ENCODE results near the gene ANAPC13.

Gene ANAPC13, protein sequence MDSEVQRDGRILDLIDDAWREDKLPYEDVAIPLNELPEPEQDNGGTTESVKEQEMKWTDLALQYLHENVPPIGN

DNA sequence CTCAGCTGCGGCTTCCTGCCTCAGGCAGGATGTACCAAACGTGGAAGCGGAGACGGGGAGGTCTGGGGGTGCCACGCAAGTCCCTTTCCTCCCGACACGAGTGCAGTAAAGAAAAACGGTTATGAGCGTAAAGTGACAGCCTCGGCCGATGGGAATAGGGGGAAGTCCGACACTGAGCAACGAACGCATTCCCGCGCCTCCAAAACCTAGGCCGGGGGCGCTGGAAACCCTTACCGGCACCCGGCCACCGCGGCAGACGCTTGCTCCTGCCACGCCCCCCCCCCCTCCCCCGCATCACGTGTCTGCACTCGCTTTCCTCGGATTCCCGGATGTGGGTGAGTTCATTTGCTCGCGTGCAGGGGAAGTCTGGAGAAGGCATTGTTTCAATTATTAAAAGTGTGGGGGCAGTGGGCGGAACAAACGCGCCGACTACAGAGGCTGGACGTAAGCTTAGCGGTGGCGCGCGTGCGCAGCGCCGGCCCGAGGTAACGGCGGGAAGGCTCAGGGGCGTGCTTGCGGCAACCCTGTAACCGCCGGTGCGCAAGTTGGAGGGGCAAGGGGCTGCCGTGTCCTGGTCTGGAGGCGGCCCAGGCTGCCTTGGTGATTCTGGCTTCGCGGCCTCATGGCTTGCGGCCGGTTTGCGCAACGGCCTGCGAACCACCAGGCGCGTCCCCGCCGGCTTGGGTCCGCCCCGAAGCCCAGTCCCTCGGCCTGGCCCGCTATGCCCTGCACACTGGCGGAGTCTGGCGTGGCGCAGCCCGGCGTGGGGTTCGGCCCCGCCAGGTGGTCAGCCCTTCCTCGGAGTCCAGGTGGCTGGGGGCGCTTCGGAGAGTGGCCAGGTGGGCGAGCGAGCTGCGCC, at the start of gene ANAPC13, which contains the start of gene CEP63:
Gene ANAPC13 (minus strand): TSS at position 268 of the 859 bp plus-strand sequence. CDS start 3,081 bp downstream, outside the sequence.
Gene CEP63 (plus strand): TSS at position 340 of the 859 bp plus-strand sequence. CDS start 9,264 bp downstream, outside the sequence.
- peak; percentile 99 for DNase-seq (ENCODE audit: low read depth)

DNA sequence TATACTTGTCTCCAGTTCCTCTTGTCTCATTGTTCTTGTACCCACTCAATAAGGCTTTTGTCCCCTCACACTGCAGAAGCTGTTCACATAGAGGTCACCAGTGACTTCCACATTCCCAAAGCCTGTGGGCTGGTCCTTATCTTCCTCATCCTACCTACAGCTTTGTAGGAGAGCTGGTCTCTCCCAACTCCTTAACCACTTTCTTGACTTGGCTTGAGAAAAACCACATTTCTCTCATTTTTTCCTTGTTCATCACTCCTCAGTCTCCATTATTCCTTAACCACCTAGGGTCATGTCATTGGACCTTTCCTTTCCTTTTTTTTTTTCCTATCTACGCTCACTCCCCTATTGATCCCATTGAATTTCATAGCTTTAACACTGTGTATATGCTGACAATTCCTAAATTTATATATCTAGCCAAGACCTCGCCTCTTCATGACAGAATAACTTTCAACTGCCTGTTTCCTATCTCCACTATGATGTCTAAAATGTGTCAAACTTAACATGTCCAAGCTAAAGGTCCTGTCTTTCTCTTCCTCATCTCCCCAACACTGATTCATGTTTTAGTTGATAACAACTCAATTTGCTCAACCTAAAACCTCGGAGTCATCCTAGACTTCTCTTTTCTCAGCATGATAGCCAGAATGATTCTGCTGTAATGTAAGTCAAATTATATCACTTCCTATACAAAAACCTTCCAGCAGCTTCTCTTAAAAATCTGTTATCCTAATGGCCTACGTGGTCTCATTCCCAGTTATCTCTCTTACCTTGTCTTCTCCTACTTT, 49.6 kb upstream of the ANAPC13 start:
- no peak for DNase-seq (ENCODE audit: low read depth)

DNA sequence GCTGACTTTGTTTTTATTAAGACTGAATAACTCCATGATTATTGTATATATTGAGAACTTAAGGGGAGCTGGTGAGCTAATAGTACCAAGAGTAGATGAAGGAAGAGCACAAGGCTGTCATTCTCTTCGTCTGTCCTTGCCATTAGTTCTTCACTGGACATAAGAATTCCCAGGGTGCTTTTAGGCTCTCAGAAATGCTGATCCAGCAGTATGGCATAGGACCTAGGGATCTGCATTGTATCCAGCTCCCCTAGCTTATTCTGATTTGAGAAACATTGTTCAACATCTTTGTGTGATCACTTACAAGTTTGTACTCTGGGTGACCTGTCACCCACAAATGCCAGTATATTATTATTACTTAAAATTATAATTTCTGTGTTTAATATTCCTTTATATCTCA, 47.7 kb upstream of the ANAPC13 start:
- no peak for DNase-seq (ENCODE audit: low read depth)

DNA sequence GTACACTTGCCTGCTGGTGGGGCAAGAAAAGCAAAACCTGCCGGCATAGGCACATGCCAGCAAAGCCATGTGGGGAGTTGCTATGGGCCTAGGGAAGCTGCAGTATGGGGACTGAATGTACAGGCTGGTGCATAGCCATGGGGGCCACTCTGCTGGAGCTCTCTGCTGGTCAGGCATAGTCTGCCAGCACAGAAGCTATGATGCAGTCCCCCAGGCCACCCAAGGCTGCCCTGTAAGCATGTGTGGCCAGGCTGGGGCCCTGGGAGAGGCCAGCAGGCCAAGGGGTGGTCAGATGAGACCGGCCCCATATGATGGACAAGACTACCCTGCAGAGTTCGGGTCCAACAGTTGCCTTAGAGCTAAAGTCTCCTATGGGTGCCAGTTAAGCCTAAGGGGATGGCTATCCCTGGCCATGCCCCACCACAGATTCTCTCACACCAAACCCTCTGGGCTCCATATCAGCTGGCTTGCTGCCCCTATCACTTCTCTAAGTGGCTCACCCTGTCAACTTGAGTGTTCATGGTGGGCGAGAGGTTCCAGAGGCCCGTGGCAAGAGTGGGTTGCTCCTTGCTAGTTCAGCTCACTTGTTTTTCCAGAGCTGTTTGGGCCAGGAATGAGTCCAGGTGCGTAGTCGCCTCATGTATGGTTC, 41.9 kb upstream of the ANAPC13 start:
- no peak for DNase-seq (ENCODE audit: low read depth)

DNA sequence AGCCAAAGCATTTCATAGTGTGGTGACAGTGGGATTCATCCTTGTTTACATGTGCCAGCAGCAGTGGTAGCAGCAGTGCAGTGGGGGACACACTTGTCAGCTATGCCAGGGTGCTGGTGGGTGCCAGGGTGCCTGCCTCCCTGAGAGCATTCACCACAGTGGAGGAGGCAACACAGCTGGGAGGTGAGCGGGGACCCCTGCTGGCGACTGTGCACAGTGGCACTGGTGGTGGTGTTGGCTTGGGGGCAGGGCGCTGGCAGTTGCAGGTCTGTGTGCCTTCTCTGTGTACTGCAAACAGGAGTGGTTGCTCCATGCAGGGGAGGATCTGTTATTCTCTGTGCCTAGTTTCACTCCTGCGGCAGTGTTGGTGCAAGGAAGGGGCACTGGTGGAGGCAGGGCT, 41.3 kb upstream of the ANAPC13 start:
- no peak for DNase-seq (ENCODE audit: low read depth)

DNA sequence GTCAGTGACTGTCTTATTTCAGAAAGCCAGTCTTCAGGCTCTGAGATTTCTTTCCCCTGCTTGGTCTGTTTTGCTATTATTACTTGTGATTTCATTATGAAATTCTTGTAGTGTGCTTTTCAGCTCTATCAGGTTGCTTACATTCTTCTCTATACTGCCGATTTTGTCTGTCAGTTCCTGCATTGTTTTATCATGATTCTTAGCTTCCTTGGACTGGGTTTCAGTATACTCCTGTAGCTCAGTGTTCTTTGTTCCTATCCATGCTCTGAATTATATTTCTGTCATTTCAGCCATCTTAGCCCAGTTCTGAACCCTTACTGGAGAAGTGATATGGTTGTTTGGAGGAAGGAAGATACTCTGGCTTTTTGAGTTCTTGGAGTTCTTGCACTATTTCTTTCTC, 40.5 kb upstream of the ANAPC13 start:
- no peak for DNase-seq (ENCODE audit: low read depth)

DNA sequence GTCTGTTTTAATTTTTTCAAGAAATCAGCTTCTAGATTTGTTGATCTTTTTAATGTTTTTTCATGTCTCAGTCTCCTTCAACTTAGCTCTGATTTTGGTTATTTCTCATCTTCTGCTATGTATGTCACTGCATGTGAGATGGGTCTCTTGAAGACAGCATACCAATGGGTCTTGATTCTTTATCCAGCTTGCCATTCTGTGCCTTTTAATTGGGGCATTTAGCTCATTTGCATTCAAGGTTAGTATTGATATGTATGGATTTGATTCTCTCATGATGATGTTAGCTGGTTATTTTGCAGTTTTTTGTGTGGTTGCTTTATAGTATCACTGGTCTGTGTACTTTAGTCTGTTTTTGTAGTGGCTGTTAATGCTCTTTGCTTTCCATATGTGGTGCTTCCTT, 39.5 kb upstream of the ANAPC13 start:
- no peak for DNase-seq (ENCODE audit: low read depth)

DNA sequence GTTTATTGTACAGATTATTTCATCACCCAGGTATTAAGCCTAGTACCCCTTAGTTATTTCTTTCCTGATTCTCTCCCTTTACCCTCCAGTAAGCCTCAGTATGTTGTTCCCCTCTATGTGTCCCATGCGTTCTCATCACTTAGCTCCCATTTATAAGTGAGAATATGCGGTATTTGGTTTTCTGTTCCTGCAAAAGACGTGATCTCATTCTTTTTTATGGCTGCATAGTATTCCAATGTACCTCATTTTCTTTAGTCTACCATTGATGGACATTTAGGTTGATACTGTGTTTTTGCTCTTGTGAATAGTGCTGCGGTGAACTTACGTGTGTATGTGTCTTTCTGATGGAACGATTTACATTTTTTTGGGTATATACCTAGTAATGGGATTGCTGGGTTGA, 36.8 kb upstream of the ANAPC13 start:
- no peak for DNase-seq (ENCODE audit: low read depth)

DNA sequence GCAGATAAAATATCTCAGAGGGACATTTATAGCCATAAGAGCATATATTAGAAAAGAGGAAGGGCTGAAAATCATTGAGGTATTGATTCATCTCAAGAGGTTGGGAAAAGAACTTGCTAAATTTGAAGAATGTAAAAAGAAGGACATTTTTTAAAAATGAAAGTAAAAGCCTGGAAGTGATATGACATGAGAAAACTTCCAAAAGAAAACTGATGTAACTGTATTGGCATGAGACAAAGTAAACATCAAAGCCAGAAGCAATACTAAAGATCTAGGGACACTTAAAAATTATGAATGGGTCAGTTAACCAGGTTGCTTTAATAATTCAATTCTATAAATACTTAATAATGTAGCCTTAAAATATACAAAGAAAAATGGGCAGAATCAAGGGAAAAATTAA, 32.0 kb upstream of the ANAPC13 start:
- DNase-seq (ENCODE audit: low read depth) = no peak

DNA sequence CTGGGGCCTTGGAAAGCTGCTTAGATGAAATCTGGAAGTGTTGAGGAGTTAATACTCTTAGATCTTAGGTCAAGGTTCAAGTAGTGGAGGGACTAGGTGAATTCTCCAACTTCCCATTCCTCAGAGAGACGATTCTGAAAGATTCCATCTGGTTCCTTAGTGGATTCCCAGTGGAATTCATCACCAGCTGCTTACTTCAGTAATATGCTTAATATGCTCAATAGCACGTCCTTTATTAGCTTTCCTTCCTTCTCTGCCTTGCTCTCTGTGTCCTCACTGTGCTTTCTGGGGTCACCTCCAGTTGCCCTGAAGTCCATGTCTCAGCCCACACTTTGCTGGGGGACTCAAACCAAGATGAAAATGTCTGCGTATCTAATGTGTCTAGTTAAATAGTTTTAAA, 31.1 kb upstream of the ANAPC13 start:
- DNase-seq (ENCODE audit: low read depth) = no peak

DNA sequence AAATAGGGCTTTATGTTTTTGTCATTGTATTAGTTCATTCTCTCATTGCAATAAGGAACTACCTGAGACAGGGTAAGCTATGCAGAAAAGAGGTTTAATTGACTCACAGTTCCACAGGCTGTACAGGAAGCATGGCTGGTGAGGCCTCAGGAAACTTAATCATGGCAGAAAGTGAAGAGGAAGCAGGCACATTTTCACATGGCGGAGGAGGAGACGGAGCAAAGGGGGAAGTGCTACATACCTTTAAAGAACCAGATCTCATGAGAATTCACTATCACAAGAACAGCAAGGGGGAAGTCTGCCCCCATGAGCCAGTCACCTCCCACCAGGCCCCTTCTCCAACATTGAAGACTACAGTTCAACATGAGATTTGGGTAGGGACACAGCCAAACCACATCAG, 25.7 kb upstream of the ANAPC13 start:
- no peak for DNase-seq (ENCODE audit: low read depth)

DNA sequence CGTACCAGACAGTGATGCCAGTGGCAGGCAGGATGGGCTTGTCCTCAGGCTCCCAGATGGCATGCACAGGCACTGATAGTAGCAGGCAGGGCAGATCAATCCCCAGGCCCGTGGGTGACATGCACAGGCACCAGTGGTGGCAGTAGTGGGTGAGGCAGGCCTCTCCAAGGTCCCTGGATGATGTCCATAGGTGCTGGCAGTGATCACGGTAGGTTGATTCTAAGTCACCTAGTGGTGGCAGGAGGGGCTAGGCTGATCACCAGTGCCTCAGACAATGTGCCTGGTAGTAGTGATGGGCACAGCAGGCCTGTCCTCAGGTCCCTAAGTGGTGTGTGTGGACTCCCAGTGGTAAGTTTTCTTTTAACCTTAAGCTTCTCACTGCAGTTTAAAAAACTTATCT, 19.7 kb upstream of the ANAPC13 start:
- DNase-seq (ENCODE audit: low read depth) = no peak

DNA sequence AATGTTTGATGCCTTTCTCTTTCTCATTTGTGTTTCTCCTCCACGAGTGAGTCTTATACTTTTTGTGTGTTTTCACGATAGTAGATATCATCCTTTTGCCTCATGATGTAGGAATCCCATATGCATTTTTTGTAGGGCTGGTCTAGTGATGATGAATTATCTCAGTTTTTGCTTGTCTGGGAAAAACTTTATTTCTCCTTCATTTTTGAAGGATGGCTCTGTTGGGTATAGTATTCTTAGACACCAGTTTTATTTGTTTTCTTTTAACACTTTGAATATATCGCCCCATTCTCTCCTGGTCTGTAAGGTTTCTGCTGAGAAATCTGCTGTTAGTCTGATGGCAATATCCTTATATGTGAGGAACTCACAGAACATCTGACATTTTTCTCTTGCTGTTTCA, 18.3 kb upstream of the ANAPC13 start:
- no peak for DNase-seq (ENCODE audit: low read depth)

DNA sequence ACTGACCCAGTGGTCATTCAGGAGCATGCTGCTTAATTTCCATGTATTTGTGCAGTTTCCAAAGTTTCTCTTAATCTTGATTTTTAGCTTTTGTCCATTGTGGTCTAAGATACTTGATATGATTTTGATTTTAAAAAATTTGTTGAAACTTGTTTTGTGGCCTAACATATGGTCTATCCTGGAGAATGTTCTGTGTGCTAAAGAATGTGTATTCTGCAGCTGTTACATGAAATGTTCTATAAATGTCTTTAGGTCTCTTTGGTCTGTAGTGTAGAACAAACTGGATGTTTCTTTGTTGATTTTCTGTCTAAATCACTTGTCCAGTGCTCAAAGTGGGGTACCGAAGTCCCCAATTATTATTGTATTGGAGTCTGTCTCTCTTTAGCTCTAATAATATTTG, 17.5 kb upstream of the ANAPC13 start:
- DNase-seq (ENCODE audit: low read depth) = no peak

DNA sequence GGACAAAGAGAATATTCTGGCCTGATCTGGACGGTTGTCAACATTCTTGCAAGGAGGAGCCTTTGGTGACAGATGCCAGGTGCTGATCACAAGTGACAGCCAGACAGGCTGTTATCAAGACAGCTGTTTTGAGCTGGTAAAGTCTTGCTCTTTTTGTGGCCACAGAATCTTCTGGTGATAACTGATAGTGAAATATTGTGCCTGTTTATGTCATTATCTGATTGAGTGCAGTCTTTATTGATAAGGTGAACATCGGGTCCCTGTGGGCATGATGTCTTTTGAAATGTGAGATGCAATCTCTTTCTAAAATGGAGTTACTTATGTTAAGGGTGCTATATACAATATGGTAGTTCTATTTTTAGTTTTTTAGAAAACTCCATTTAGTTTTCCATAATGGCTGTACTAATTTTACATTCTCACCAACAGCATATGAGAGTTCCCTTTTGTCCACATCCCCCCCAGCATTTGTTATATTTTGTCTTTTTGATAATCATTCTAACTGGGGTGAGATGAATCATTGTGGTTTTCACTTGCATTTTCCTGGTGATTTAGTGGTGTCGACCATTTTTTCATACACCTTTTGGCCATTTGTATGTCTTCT, 10.8 kb upstream of the ANAPC13 start:
- DNase-seq (ENCODE audit: low read depth) = no peak

DNA sequence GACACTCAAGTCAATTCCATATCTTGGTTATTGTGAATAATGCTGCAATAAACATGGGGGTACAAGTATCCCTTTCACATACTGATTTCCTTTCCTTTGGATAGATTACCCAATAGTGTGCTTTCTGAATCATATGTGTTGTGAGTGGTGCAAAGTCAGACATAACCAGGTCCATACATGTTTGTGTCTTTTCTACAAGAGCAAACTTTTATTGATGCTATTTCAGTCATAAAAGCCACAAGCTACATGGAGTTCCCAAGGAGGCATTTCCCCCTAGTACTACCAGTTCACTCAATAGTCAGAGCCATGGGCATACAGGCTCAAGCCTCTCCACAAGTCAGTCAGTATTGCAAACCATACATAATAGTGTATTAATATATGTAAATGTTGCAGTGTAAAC, 10.2 kb upstream of the ANAPC13 start:
- DNase-seq (ENCODE audit: low read depth) = no peak

DNA sequence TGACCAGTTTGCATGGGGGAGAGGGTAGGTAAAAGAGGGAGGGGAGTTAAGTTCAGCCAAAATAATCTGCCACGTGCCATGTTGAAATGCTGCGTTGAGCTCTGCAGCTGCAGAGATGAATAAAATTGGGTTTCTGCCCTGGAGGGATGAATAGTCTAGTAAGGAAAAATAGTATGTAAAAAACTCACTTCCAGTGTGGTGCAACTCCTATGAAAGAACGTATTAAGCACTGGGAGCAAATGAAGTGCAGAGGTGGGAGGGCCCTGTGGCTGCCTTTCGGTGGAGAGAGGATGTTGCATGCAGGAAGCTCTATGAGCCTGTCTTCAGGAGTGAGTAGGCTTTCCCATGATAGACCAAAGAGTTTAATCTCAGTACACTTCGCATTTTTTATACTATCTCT, 8.7 kb upstream of the ANAPC13 start:
- no peak for DNase-seq (ENCODE audit: low read depth)

DNA sequence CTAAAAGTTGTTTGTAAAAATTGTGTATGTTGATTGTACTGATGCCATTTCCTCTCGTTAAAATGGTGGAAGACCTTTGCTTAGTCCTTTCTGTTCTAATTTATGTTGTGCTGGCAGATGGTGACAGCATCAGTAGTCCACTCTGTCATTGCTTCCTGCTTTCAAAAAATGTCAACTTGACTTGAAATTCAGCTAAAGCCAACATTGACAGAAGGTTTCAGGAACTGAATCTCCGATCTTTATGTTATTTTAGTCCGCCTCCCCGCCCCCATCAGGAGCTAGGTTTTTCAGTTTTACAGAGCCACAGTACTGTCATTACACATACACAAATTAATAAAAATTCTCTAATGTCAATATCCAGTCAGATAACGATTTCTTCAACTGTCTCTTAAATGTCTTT, 1.6 kb upstream of the ANAPC13 start:
- no peak for DNase-seq (ENCODE audit: low read depth)

DNA sequence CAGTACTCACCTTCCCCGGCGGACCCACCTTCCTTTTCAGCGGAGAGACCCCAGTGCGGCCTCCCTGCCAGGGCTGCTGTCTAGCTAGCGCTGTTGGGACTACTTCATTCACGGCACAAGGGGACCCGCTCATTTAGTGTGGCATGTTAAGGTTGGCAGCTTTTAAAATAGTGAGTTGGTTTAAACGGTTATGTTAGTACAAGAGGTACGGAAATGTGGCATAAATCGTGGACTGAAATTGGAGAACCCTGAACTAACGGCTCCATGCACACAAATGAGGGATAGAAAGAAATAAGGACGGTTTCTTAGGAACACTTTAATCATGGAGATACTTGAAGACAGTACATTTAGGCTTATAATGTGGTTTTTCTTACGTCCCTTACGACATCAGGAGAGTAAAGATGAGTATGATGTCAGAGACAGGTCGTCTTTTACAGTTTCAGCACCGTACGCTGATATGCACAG, 824 bp upstream of the ANAPC13 start:
- DNase-seq (ENCODE audit: low read depth) = no peak

DNA sequence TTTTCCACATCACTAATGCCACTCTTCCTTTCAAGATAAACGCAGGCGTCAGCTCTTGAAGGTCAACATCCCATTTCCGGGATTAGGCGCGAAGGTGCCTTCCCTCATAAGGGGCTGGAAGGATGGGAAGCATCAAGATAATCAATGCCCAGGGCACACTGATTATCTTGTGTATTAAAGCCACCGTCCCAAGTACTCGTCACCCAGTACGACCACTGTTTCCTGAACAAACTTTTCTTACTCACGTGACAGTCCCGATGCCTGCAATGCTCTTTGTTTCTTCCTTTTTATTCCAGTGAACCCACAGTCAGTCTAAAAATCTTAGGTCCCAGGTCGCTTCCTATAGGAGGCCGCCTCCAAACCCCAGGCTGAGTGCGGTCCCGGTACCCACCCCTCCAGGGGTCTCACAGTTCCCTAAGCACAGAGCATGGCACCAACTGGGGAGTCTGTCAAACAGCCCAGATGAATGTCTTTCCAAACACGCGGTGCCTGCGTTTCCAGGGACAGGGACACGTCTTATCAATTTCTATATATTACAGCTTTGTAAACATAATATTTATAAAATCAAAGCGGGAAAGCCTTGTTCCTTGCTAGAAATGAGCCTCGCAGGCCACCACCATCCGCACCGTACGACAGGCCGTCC, 589 bp downstream of the ANAPC13 start:
- DNase-seq (ENCODE audit: low read depth) = no peak

DNA sequence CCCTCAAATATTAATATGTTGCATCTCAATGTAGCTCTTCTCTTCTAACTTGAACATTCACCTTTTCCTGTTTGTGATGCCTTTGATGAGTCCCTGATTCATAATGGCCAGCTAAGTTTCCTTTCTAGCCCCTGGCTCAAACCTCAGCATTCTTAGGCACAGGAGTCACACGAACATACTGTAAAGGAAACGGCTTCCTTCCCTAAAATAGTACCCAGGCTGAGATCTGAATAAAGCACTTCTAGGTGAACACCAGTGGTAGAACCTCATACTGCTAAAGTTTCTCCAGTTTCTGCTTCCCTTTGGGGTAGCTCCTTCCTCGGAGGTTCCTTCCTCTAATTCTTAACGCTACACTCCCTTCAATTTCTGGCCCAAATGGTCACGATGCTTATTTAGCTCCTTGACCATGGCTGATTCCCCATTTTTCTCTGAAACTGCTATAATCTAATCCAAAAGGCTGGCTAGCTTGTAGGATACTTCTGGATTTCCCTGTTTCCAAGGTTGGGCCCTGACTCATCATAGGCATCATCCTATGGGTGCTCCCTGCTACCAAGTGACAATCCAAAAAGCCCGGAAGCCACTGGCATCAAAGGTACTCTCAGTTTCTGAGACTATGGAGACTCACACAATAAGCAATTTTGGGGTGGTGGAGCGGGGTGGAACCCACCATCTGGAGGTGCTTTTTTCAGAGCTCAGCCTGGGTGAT, 2.4 kb downstream of the ANAPC13 start:
- DNase-seq (ENCODE audit: low read depth) = peak; percentile 58

All from GM04504 (cell line).